Right lobe of liver (tissue), 6 donors: ENCODE data around the gene NPLOC4. TPM values are rescaled to one million over a fixed set of nuclear protein-coding genes. Genes with fewer than 3 reads are reported as not detected.

ENCODE experiments used
- ATAC-seq, 4 donors: fragments of 200-7000 bp; cut with Tn5 transposase; one replicate each; pipeline ENCODE4 v1.9.1; 2020; ENCODE audit warnings: mild to moderate bottlenecking in 4 of 4, moderate library complexity in 4 of 4
- DNase-seq, 3 donors: peaks; one replicate each; pipeline ENCODE4 v3.0.0-alpha.2; 2020
- H3K27ac ChIP-seq, 3 donors: fragments of 200-600 bp; one replicate each; pipeline ENCODE4 v1.8.0; 2022
- H3K27me3 ChIP-seq, 2 donors: fragments of 200-600 bp; one replicate each; pipeline ENCODE4 v1.8.0; 2022
- H3K36me3 ChIP-seq, 4 donors: fragments of 200-600 bp; sonication (generic) in 1 of 4; one replicate each; pipeline versions ENCODE4 v1.5.1 to v1.8.0; 2017 to 2022; ENCODE audit warnings: control low read depth in 1 of 4
- H3K4me1 ChIP-seq, 4 donors: fragments of 200-600 bp; sonication (generic) in 1 of 4; one replicate each; pipeline versions ENCODE4 v1.5.1 to v1.8.0; 2017 to 2022; ENCODE audit warnings: control low read depth in 1 of 4
- H3K4me3 ChIP-seq, 3 donors: fragments of 200-600 bp; one replicate each; pipeline ENCODE4 v1.8.0; 2022
- H3K9me3 ChIP-seq, 4 donors: fragments of 200-600 bp; sonication (generic) in 1 of 4; one replicate each; pipeline versions ENCODE4 v1.5.1 to v1.8.0; 2017 to 2022; ENCODE audit warnings: control low read depth in 1 of 4
- CTCF ChIP-seq, 4 donors: fragments of 200-600 bp in 3 of 4; fragments of 450-650 bp in 1 of 4; IDR thresholded peaks; one replicate each; pipeline versions ENCODE4 v1.5.1 to v1.8.0; 2016 to 2022; ENCODE audit warnings: antibody characterized with exemption in 4 of 4, mild to moderate bottlenecking in 2 of 4
- POLR2A ChIP-seq: fragments of 450-650 bp; IDR thresholded peaks from one replicate; pipeline ENCODE4 v1.6.1; 2017; ENCODE audit warnings: antibody characterized with exemption, mild to moderate bottlenecking
- WGBS: methylation state at CpG from one replicate; pipeline ENCODE4 v1.1.6; 2018; ENCODE audit warnings: low coverage, low lambda C conversion rate; ENCODE audit not compliant: insufficient coverage; ENCODE audit errors: missing lambda C conversion rate; 5-methylcytosine and 5-hydroxymethylcytosine counted together
- intact Hi-C, 2 donors: fragments of 100-400 bp; cut with DNase I; formaldehyde crosslinking; loops; one replicate each; pipeline versions ENCODE4 v1.11.2 to v1.14.1; 2022
- total RNA-seq, 6 experiments: library from RNA; depleted of rRNA in 2 of 6; stranded (reverse); fragments of >200 nt in 2 of 6; fragmentation: NEBNext Ultra II Directional in 3 of 6; extraction: Animal tissue kit (Norgen Biotek cat#: 25700) in 3 of 6; gene quantifications; one replicate each; pipeline versions ENCODE4 v1.1.0 to v1.2.4, GENCODE V29; 2016 to 2023
- donor health status: DM: no; HTN: yes; CAD: no.
- donor health status: DM: no; HTN: no; CAD: no.
- donor health status: DM: no; HTN: no; CAD: no.
- donor health status: DM: no; HTN: yes; CAD: no.
- donor health status: DM: no; HTN: yes; CAD: no.

Gene NPLOC4
- total RNA-seq, 6 experiments from 2014 or later, result 46.5 to 63.2 (median 55.8) TPM

- ATAC-seq (no peak), DNase-seq (no peak)
- no peak overlapping the region for H3K4me3 ChIP-seq
- no peak overlapping the region for H3K27ac ChIP-seq
- H3K4me1 ChIP-seq, result peaks cover 0 to 6% (median 0%) of the 10 kb centered on the region in 4 donors
- no peaks in the 10 kb centered on the region for H3K27me3 ChIP-seq
- H3K36me3 ChIP-seq, result peaks cover 8 to 68% (median 30%) of the 10 kb centered on the region in 4 donors
- no peak for TF ChIP-seq POLR2A
- no peak for TF ChIP-seq CTCF (IDR thresholded peaks at IDR 0.05)
- H3K9me3 ChIP-seq, result no peaks in the 10 kb centered on the region
- intact Hi-C loops, result no loop called here
- WGBS, result 86% methylated on average over 5 of the region's 16 CpGs
Observed at GRCh38 chr17:81612172-81612970, 24.5 kb downstream of the NPLOC4 start.

GRCh38 chr17:81609541-81610311, 27.2 kb downstream of the NPLOC4 start:
- no peak overlapping the region for H3K4me3 ChIP-seq
- H3K4me1 ChIP-seq, result no peaks in the 10 kb centered on the region
- intact Hi-C loops, result no loop called here

GRCh38 chr17:81608605-81609004, 28.3 kb downstream of the NPLOC4 start:
- H3K4me3 ChIP-seq, result no peak overlapping the region
- H3K36me3 ChIP-seq, result peaks cover 8 to 84% (median 42%) of the 10 kb centered on the region in 4 donors
- TF ChIP-seq POLR2A, result no peak
- no peak for TF ChIP-seq CTCF (IDR thresholded peaks at IDR 0.05)
- 79% methylated on average over 6 of the region's 13 CpGs for WGBS
- DNase-seq, result no peak
- intact Hi-C loops, result no loop called here
- no peak overlapping the region for H3K27ac ChIP-seq
- no peaks in the 10 kb centered on the region for H3K27me3 ChIP-seq
- H3K9me3 ChIP-seq, result no peaks in the 10 kb centered on the region
- ATAC-seq, result peak in 1 of 4 donors; percentile 29
- no peaks in the 10 kb centered on the region for H3K4me1 ChIP-seq

More at GRCh38 chr17:81609541-81610311, 27.2 kb downstream of the NPLOC4 start:
- H3K27ac ChIP-seq, result no peak overlapping the region
- DNase-seq (no peak), ATAC-seq (no peak)
- H3K36me3 ChIP-seq, result peaks cover 8 to 73% (median 32%) of the 10 kb centered on the region in 4 donors
- TF ChIP-seq CTCF (IDR thresholded peaks at IDR 0.05) (no peak), POLR2A (no peak)
- WGBS, result 87% methylated on average over 10 of the region's 19 CpGs
- H3K27me3 ChIP-seq, result no peaks in the 10 kb centered on the region
- H3K9me3 ChIP-seq, result no peaks in the 10 kb centered on the region

GRCh38 chr17:81608082-81608481, 28.8 kb downstream of the NPLOC4 start:
- H3K4me3 ChIP-seq, result no peak overlapping the region
- peaks cover 8 to 84% (median 43%) of the 10 kb centered on the region in 4 donors for H3K36me3 ChIP-seq
- no peak for TF ChIP-seq CTCF (IDR thresholded peaks at IDR 0.05)
- no peak for TF ChIP-seq POLR2A
- H3K27ac ChIP-seq, result no peak overlapping the region
- intact Hi-C loops, result no loop called here
- ATAC-seq, result no peak
- no peaks in the 10 kb centered on the region for H3K27me3 ChIP-seq
- no peaks in the 10 kb centered on the region for H3K9me3 ChIP-seq
- DNase-seq, result no peak
- WGBS, result 100% methylated on average over 4 of the region's 4 CpGs
- no peaks in the 10 kb centered on the region for H3K4me1 ChIP-seq
